ENCODE data around the gene ERAS.

DNA sequence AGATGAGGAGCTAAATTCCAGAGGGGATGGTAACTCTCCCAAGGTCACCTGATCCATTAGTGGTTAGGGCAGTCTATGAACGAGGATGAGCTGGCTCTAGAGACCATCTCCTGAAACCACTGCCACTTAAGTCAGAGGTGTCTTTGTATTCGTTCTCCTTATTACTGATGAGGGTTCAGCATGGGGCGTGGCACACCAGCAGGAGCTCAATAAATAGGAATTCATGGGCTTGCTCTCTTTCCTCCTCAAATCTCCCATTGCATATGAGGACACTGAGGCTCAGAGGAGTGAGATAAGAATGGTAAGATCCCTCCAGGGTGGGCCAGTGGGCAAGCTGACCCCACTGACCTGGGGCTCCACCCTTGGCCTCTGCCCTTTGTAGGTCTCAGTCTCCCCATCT, 41.6 kb upstream of the ERAS start:
- TF ChIP-seq, protein P1, sequence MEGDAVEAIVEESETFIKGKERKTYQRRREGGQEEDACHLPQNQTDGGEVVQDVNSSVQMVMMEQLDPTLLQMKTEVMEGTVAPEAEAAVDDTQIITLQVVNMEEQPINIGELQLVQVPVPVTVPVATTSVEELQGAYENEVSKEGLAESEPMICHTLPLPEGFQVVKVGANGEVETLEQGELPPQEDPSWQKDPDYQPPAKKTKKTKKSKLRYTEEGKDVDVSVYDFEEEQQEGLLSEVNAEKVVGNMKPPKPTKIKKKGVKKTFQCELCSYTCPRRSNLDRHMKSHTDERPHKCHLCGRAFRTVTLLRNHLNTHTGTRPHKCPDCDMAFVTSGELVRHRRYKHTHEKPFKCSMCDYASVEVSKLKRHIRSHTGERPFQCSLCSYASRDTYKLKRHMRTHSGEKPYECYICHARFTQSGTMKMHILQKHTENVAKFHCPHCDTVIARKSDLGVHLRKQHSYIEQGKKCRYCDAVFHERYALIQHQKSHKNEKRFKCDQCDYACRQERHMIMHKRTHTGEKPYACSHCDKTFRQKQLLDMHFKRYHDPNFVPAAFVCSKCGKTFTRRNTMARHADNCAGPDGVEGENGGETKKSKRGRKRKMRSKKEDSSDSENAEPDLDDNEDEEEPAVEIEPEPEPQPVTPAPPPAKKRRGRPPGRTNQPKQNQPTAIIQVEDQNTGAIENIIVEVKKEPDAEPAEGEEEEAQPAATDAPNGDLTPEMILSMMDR (conservative IDR thresholded peaks at IDR 0.05; ENCODE audit: low read depth, low read length) = no peak
- no peak for TF ChIP-seq EZH2 (IDR thresholded peaks at IDR 0.05; ENCODE audit: borderline replicate concordance, low read depth, low read length, poor library complexity, severe bottlenecking)

Measured in A673 (cell line).